Astrocyte (in vitro differentiated cells and primary cell): ENCODE results near the gene UBAP1. TPM values are rescaled to one million over a fixed set of nuclear protein-coding genes. Genes with fewer than 3 reads are reported as not detected.

Experiments
- DNase-seq: peaks from one replicate; pipeline ENCODE4 v3.0.0-alpha.2; 2010; ENCODE audit warnings: low read depth
- FAIRE-seq: peaks from 2 replicates; lab custom pipeline; 2011; peaks lifted over from hg19 to GRCh38; lab: Jason Lieb, UNC
- H2AFZ ChIP-seq: 2 replicates; pipeline ENCODE4 v1.6.0; 2012; ENCODE audit warnings: low read depth, low read length, inconsistent platforms
- H3K27ac ChIP-seq: 2 replicates; pipeline ENCODE4 v1.5.1; 2011; ENCODE audit warnings: low read depth, low read length, inconsistent platforms
- H3K27me3 ChIP-seq: 2 replicates; pipeline ENCODE4 v1.6.0; 2011; ENCODE audit warnings: low read length, inconsistent platforms; ENCODE audit not compliant: insufficient read depth
- H3K36me3 ChIP-seq: 2 replicates; pipeline ENCODE4 v1.5.1; 2011; ENCODE audit warnings: low read length, inconsistent platforms; ENCODE audit not compliant: insufficient read depth
- H3K4me1 ChIP-seq: 2 replicates; pipeline ENCODE4 v1.5.1; 2011; ENCODE audit warnings: low read length, inconsistent platforms; ENCODE audit not compliant: insufficient read depth
- H3K4me2 ChIP-seq: 2 replicates; pipeline ENCODE4 v1.6.0; 2012; ENCODE audit warnings: low read length, inconsistent platforms
- H3K4me3 ChIP-seq: 2 replicates; pipeline ENCODE4 v1.5.1; 2011; ENCODE audit warnings: low read depth, mild to moderate bottlenecking, low read length, inconsistent platforms; ENCODE audit not compliant: insufficient read depth
- H3K79me2 ChIP-seq: 2 replicates; pipeline ENCODE4 v1.6.0; 2012; ENCODE audit warnings: mild to moderate bottlenecking, low read length, inconsistent platforms; ENCODE audit not compliant: insufficient read depth
- H3K9ac ChIP-seq: 2 replicates; pipeline ENCODE4 v1.6.0; 2012; ENCODE audit warnings: mild to moderate bottlenecking, low read length, inconsistent platforms
- H3K9me3 ChIP-seq: 2 replicates; pipeline ENCODE4 v1.5.1; 2012; ENCODE audit warnings: low read depth, mild to moderate bottlenecking, low read length, inconsistent platforms; ENCODE audit not compliant: insufficient read depth
- H4K20me1 ChIP-seq: 2 replicates; pipeline ENCODE4 v1.6.0; 2012; ENCODE audit warnings: low read length, inconsistent platforms; ENCODE audit not compliant: insufficient read depth
- H3K27ac Mint-ChIP-seq: one replicate; pipeline ENCODE4 v1.8.0; 2021; ENCODE audit warnings: mild to moderate bottlenecking, mixed read lengths; ENCODE audit not compliant: unreplicated experiment
- H3K27me3 Mint-ChIP-seq: one replicate; pipeline ENCODE4 v1.8.0; 2021; ENCODE audit warnings: low read depth, mixed read lengths; ENCODE audit not compliant: unreplicated experiment
- H3K36me3 Mint-ChIP-seq: one replicate; pipeline ENCODE4 v1.8.0; 2021; ENCODE audit warnings: low read depth, mixed read lengths; ENCODE audit not compliant: unreplicated experiment
- H3K4me1 Mint-ChIP-seq: one replicate; pipeline ENCODE4 v1.8.0; 2021; ENCODE audit warnings: low read depth, mixed read lengths; ENCODE audit not compliant: unreplicated experiment
- H3K4me3 Mint-ChIP-seq: one replicate; pipeline ENCODE4 v1.8.0; 2021; ENCODE audit warnings: mild to moderate bottlenecking, moderate library complexity, mixed read lengths; ENCODE audit not compliant: unreplicated experiment
- H3K9me3 Mint-ChIP-seq: one replicate; pipeline ENCODE4 v1.8.0; 2021; ENCODE audit warnings: mild to moderate bottlenecking, mixed read lengths; ENCODE audit not compliant: unreplicated experiment
- EZH2 ChIP-seq: IDR thresholded peaks from 2 replicates; pipeline ENCODE4 v1.6.1; 2012; ENCODE audit warnings: mild to moderate bottlenecking, low read length, inconsistent platforms; ENCODE audit not compliant: insufficient read depth
- total RNA-seq: library from RNA; stranded (reverse); gene quantifications from 2 replicates; pipeline ENCODE4 v1.2.1, GENCODE V29; 2021
- TF ChIP-seq, protein P1 (sequence below): IDR thresholded peaks from 2 replicates; pipeline ENCODE4 v1.5.1; 2011; ENCODE audit warnings: low read depth, mild to moderate bottlenecking, inconsistent platforms, low read length, moderate library complexity; ENCODE audit not compliant: insufficient read depth

Gene UBAP1
- total RNA-seq, 1 donor from 2014 or later = 52.0 TPM

DNA sequence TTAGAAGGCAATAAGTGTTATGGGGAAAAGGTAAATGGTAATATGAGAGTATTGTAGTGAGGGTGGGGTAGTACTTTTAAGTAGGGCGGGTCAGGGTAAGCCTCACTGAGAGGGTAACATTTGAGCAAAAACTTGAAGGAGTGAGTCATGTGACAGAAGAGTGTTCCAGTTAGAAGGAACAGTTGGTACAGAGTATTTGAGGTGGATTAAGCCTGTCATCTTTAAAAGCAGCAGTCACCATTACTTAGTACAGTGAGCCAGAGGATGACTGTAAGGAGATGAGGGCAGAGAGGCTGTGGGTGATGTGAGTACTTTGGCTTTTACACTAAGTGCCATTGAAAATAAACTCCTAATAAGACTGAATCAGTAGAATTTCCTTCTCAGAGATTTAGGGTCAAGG is 54.8 kb downstream of the UBAP1 start:
- Mint-ChIP-seq H3K4me3 (no peak overlapping the region), H3K27ac (peak overlapping the region; percentile 1), H3K4me1 (peaks cover 12% of the 10 kb centered on the region), H3K36me3 (peaks cover 2% of the 10 kb centered on the region), H3K9me3 (peaks cover 3% of the 10 kb centered on the region), H3K27me3 (no peaks in the 10 kb centered on the region)
- Histone ChIP-seq H3K4me2 (no peak overlapping the region), H3K27ac (no peak overlapping the region), H3K9me3 (no peaks in the 10 kb centered on the region), H3K4me3 (no peak overlapping the region), H4K20me1 (peaks cover 41% of the 10 kb centered on the region), H3K79me2 (peaks cover 59% of the 10 kb centered on the region), H3K27me3 (no peaks in the 10 kb centered on the region), H3K36me3 (peaks cover 17% of the 10 kb centered on the region), H2AFZ (no peak overlapping the region), H3K9ac (no peak overlapping the region), H3K4me1 (no peaks in the 10 kb centered on the region)
- no peak for TF ChIP-seq EZH2
- TF ChIP-seq, protein P1, sequence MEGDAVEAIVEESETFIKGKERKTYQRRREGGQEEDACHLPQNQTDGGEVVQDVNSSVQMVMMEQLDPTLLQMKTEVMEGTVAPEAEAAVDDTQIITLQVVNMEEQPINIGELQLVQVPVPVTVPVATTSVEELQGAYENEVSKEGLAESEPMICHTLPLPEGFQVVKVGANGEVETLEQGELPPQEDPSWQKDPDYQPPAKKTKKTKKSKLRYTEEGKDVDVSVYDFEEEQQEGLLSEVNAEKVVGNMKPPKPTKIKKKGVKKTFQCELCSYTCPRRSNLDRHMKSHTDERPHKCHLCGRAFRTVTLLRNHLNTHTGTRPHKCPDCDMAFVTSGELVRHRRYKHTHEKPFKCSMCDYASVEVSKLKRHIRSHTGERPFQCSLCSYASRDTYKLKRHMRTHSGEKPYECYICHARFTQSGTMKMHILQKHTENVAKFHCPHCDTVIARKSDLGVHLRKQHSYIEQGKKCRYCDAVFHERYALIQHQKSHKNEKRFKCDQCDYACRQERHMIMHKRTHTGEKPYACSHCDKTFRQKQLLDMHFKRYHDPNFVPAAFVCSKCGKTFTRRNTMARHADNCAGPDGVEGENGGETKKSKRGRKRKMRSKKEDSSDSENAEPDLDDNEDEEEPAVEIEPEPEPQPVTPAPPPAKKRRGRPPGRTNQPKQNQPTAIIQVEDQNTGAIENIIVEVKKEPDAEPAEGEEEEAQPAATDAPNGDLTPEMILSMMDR = no peak
- FAIRE-seq (no peak), DNase-seq (no peak)

DNA sequence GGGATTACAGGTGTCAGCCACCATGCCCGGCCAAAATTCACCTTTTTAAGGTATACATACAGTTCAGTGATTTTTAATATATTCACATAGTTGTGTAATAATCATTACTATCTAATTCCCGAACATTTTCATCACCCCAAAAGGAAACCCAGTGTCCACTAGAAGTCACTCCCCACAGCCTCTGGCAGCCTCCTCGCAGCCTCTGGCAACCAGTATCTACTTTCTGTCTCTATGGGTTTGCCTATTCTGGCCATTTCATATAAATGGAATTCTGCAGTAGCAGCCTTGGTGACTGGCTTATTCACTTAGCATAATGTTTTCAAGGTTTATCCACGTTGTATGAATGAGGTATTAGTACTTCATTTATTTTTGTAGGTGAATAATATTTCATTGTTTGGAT is 59.0 kb downstream of the UBAP1 start:
- Histone ChIP-seq H3K4me1 (no peaks in the 10 kb centered on the region), H3K27me3 (no peaks in the 10 kb centered on the region), H4K20me1 (peaks cover 66% of the 10 kb centered on the region), H3K9ac (no peak overlapping the region), H3K36me3 (peaks cover 23% of the 10 kb centered on the region), H2AFZ (no peak overlapping the region), H3K27ac (no peak overlapping the region), H3K9me3 (no peaks in the 10 kb centered on the region), H3K79me2 (peaks cover 63% of the 10 kb centered on the region), H3K4me3 (no peak overlapping the region), H3K4me2 (no peak overlapping the region)
- Mint-ChIP-seq H3K9me3 (peaks cover 3% of the 10 kb centered on the region), H3K4me3 (no peak overlapping the region), H3K27ac (no peak overlapping the region), H3K36me3 (peaks cover 14% of the 10 kb centered on the region), H3K27me3 (no peaks in the 10 kb centered on the region), H3K4me1 (peaks cover 12% of the 10 kb centered on the region)
- no peak for TF ChIP-seq EZH2
- TF ChIP-seq, protein P1 = no peak
- FAIRE-seq (no peak), DNase-seq (no peak)

DNA sequence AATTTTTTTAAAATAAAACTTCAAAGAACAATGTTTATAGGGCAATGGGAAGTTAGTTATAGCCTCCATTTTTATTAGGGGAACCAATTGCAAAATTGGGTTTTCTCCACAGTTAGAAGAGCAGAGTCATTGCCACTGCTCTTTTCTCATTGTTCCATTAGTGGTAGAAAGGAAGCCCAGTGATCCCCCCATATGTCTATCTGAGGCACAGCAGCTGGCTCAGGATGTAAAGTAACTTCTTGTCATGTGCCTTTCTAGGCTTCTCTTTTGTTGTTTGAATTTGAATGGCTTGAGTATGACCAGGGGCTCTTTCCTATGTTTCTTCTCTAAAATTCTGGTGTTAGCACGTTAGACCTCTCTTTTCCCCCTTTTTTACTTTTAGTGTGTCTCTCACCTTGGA is 61.2 kb downstream of the UBAP1 start:
- no peaks in the 10 kb centered on the region for H3K27me3 Mint-ChIP-seq
- DNase-seq (no peak), FAIRE-seq (no peak)
- Histone ChIP-seq H3K9me3 (no peaks in the 10 kb centered on the region), H4K20me1 (peaks cover 66% of the 10 kb centered on the region), H3K27me3 (no peaks in the 10 kb centered on the region), H3K27ac (no peak overlapping the region), H3K4me2 (no peak overlapping the region), H3K79me2 (peaks cover 66% of the 10 kb centered on the region), H3K9ac (no peak overlapping the region), H2AFZ (no peak overlapping the region), H3K4me3 (no peak overlapping the region), H3K36me3 (peaks cover 21% of the 10 kb centered on the region), H3K4me1 (no peaks in the 10 kb centered on the region)
- H3K27ac Mint-ChIP-seq = no peak overlapping the region
- H3K4me1 Mint-ChIP-seq = peaks cover 9% of the 10 kb centered on the region
- peaks cover 3% of the 10 kb centered on the region for H3K9me3 Mint-ChIP-seq
- H3K4me3 Mint-ChIP-seq = no peak overlapping the region
- H3K36me3 Mint-ChIP-seq = peaks cover 18% of the 10 kb centered on the region
- no peak for TF ChIP-seq EZH2
- TF ChIP-seq, protein P1 = no peak
